Stimulated activated CD4-positive, alpha-beta T cell treated with anti-CD3 and anti-CD28 coated beads, Interleukin-15, amount 100 ng/mL, for 24 hours (primary cell): ENCODE results near the gene RILPL2.
"Not testable (repeated sequence)": the region's sequence is repeated elsewhere in the genome, so short reads cannot be mapped to it uniquely, and the experiment has no call there.

Experiments
- DNase-seq: peaks from one replicate; pipeline ENCODE4 v3.0.0-alpha.2; 2020

RILPL2 gene

GRCh38 chr12:123436017-123436964, at the start of gene RILPL2:
TSS of gene RILPL2 (minus strand) at chr12:123436684. CDS start at chr12:123436420, 264 bp downstream.
- peak; percentile 98 for DNase-seq

- DNase-seq = no peak
Measured at GRCh38 chr12:123485756-123486155, 49.3 kb upstream of the RILPL2 start.

GRCh38 chr12:123483602-123484248, 47.2 kb upstream of the RILPL2 start:
- DNase-seq = peak; percentile 23

GRCh38 chr12:123482876-123483275, 46.4 kb upstream of the RILPL2 start:
- DNase-seq = no peak

GRCh38 chr12:123481251-123481650, 44.8 kb upstream of the RILPL2 start:
- DNase-seq = not testable (repeated sequence)

- DNase-seq = no peak
Measured at GRCh38 chr12:123479442-123480180, 43.1 kb upstream of the RILPL2 start.

GRCh38 chr12:123478762-123479161, 42.3 kb upstream of the RILPL2 start:
- no peak for DNase-seq

GRCh38 chr12:123478069-123478468, 41.6 kb upstream of the RILPL2 start:
- DNase-seq = no peak

- DNase-seq = no peak
Measured at GRCh38 chr12:123475246-123475703, 38.8 kb upstream of the RILPL2 start.

- no peak for DNase-seq
Measured at GRCh38 chr12:123474485-123475245, 38.2 kb upstream of the RILPL2 start.

- no peak for DNase-seq
Measured at GRCh38 chr12:123472438-123472849, 36.0 kb upstream of the RILPL2 start.

GRCh38 chr12:123471374-123472068, 35.0 kb upstream of the RILPL2 start:
- DNase-seq = no peak

GRCh38 chr12:123469978-123470377, 33.5 kb upstream of the RILPL2 start:
- no peak for DNase-seq

GRCh38 chr12:123468786-123469185, 32.3 kb upstream of the RILPL2 start:
- DNase-seq = no peak

GRCh38 chr12:123465084-123465483, 28.6 kb upstream of the RILPL2 start:
- no peak for DNase-seq

GRCh38 chr12:123463174-123463573, 26.7 kb upstream of the RILPL2 start:
- not testable (repeated sequence) for DNase-seq

GRCh38 chr12:123457980-123458779, 21.7 kb upstream of the RILPL2 start, which contains the start of gene SNRNP35:
TSS of gene SNRNP35 (plus strand) at chr12:123458139. CDS start at chr12:123465541, 7,402 bp downstream.
- DNase-seq = peak; percentile 85

GRCh38 chr12:123453165-123453564, 16.7 kb upstream of the RILPL2 start:
- DNase-seq = no peak

- not testable (repeated sequence) for DNase-seq
Measured at GRCh38 chr12:123452276-123452550, 15.7 kb upstream of the RILPL2 start.

GRCh38 chr12:123450636-123451035, 14.2 kb upstream of the RILPL2 start:
- no peak for DNase-seq

- no peak for DNase-seq
Measured at GRCh38 chr12:123449856-123450255, 13.4 kb upstream of the RILPL2 start.
